K562 (cell line): ENCODE measurements around the gene TLCD4. TPM values are rescaled to one million over a fixed set of nuclear protein-coding genes. Genes with fewer than 3 reads are reported as not detected.

Experiments
- CXXC5 ChIP-seq: fragments of 250-450 bp; sonication (Bioruptor Pico); IDR thresholded peaks from 2 replicates; pipeline ENCODE4 v1.8.0; 2022; ENCODE audit warnings: inconsistent platforms, mild to moderate bottlenecking, moderate library complexity
- DNMT1 ChIP-seq: fragments of 450-650 bp; IDR thresholded peaks from 2 replicates; pipeline ENCODE4 v1.6.1; 2016; ENCODE audit warnings: antibody characterized with exemption, mild to moderate bottlenecking
- ESRRA ChIP-seq: fragments of 450-650 bp; IDR thresholded peaks from 2 replicates; pipeline ENCODE4 v1.6.1; 2014; ENCODE audit warnings: low read depth, mild to moderate bottlenecking, moderate library complexity, borderline replicate concordance
- HMGN3 ChIP-seq: IDR thresholded peaks from 2 replicates; pipeline ENCODE4 v1.6.1; 2011; ENCODE audit warnings: borderline replicate concordance, low read depth, mild to moderate bottlenecking, mixed read lengths, low read length; ENCODE audit not compliant: insufficient read length; ENCODE audit errors: extremely low read depth
- KDM5B ChIP-seq: fragments of 200-600 bp; sonication (generic); IDR thresholded peaks from 2 replicates; pipeline ENCODE4 v1.6.1; 2012; ENCODE audit warnings: low read depth, mild to moderate bottlenecking, moderate library complexity, low read length, control low read depth, inconsistent platforms; ENCODE audit not compliant: insufficient replicate concordance
- MAFF ChIP-seq: IDR thresholded peaks from 2 replicates; pipeline ENCODE4 v1.6.1; 2012; ENCODE audit warnings: low read length, improper control_type of control experiment
- MAZ ChIP-seq, 2 experiments: fragments of 450-650 bp in 1 of 2; sonication (generic) in 1 of 2; formaldehyde crosslinking; IDR thresholded peaks in 1 of 2; conservative IDR thresholded peaks in 1 of 2; 2 replicates each; pipeline versions ENCODE4 v1.4.0 to v1.5.0; 2020; ENCODE audit warnings: mild to moderate bottlenecking in 1 of 2, missing genetic modification reagents in 1 of 2
- PHF8 ChIP-seq: fragments of 200-600 bp; sonication (generic); IDR thresholded peaks from 2 replicates; pipeline ENCODE4 v1.6.1; 2012; ENCODE audit warnings: mixed run types, mild to moderate bottlenecking, inconsistent platforms, low read length, moderate library complexity, borderline replicate concordance
- REST ChIP-seq, 2 experiments: fragments of 450-650 bp; formaldehyde crosslinking in 1 of 2; IDR thresholded peaks; 2 replicates each; pipeline versions ENCODE4 v1.4.0 to v1.6.1; 2014 to 2020; ENCODE audit warnings: mild to moderate bottlenecking in 2 of 2, borderline replicate concordance in 1 of 2, low read depth in 1 of 2
- SAP30 ChIP-seq: fragments of 200-600 bp; sonication (generic); IDR thresholded peaks from 2 replicates; pipeline ENCODE4 v1.6.1; 2012; ENCODE audit warnings: borderline replicate concordance, low read depth, mild to moderate bottlenecking, moderate library complexity, low read length, control low read depth, inconsistent platforms; ENCODE audit not compliant: insufficient read depth, poor library complexity, severe bottlenecking
- SIN3B ChIP-seq: fragments of 450-650 bp; IDR thresholded peaks from 2 replicates; pipeline ENCODE4 v1.6.1; 2017; ENCODE audit warnings: low read depth, mild to moderate bottlenecking, moderate library complexity
- VEZF1 ChIP-seq: fragments of 200-800 bp; sonication (Bioruptor generic); IDR thresholded peaks from 2 replicates; pipeline ENCODE4 v1.6.1; 2017; ENCODE audit warnings: missing genetic modification characterization, missing compliant biosample characterization
- ZBTB26 ChIP-seq: fragments of 450-650 bp; formaldehyde crosslinking; IDR thresholded peaks from 2 replicates; pipeline ENCODE4 v1.4.0; 2022; ENCODE audit warnings: missing genetic modification characterization
- ZFX ChIP-seq: sonication (generic); formaldehyde crosslinking; IDR thresholded peaks from 2 replicates; pipeline ENCODE4 v1.8.0; 2022; ENCODE audit warnings: mild to moderate bottlenecking, missing genetic modification reagents, moderate library complexity
- polyA plus RNA-seq, 8 experiments: library from polyadenylated mRNA; depleted of rRNA in 4 of 8; stranded (reverse) in 5 of 8; unstranded in 3 of 8; fragments of >200 nt; fragmentation: Nextera tagmentation in 2 of 8; fragmentation: Illumina TruSeq in 1 of 8; extraction: Ambion mirVana in 2 of 8; extraction: Trizol in 1 of 8; gene quantifications; 2 replicates each; pipeline versions ENCODE4 v1.2.1 to v1.2.3, GENCODE V29; 2011 to 2014; ENCODE audit warnings: inconsistent platforms in 1 of 8, missing spikeins in 1 of 8
- total RNA-seq, 7 experiments: library from RNA; depleted of rRNA in 6 of 7; stranded (reverse); fragments of >200 nt in 6 of 7; fragmentation: Illumina TruSeq in 2 of 7; extraction: Trizol in 2 of 7; gene quantifications; 2 replicates each; pipeline versions ENCODE4 v1.2.1 to v1.2.3, GENCODE V29; 2011 to 2021; ENCODE audit warnings: low replicate concordance in 1 of 7

TLCD4 gene
- total and polyA plus RNA-seq, 9 of the 15 experiments (the other 6 are each of a cell fraction or from before 2014, with no cell fraction given) = 3.5 to 19.8 (median 7.6) TPM

GRCh38 chr1:95117207-95118066 lies at the start of gene TLCD4 (continued):
- peak; percentile 24; the same call in 1 of the 2 replicates for TF ChIP-seq REST (IDR thresholded peaks at IDR 0.05; ENCODE audit: borderline replicate concordance)
- TF ChIP-seq REST (CRISPR knock-in tag; IDR thresholded peaks at IDR 0.05; ENCODE audit: low read depth) = no peak
- no peak for TF ChIP-seq DNMT1
- no peak for TF ChIP-seq MAFF
- peak; percentile 65 for TF ChIP-seq VEZF1 (CRISPR knock-in tag)
- peak; percentile 62; the same call in 1 of the 2 replicates for TF ChIP-seq PHF8
- TF ChIP-seq MAZ (CRISPR knock-in tag; conservative IDR thresholded peaks at IDR 0.05 in 1 of 2, IDR thresholded peaks at IDR 0.05 in 1 of 2) = 0 out of 4 replicates have a peak, but pooled peaks of 1 of the 2 experiments have one; percentile 41
- TF ChIP-seq ZBTB26 = no peak
- peak; percentile 37; the same call in 1 of the 2 replicates for TF ChIP-seq ESRRA
- TF ChIP-seq SAP30 = peak; percentile 46
- TF ChIP-seq HMGN3 = peak; percentile 52
- peak; percentile 18; the same call in 1 of the 2 replicates for TF ChIP-seq SIN3B
- TF ChIP-seq ZFX (CRISPR knock-in tag) = peak; percentile 57
- TF ChIP-seq KDM5B = peak; percentile 29
- TF ChIP-seq CXXC5 = peak; percentile 74
